Subcutaneous adipose tissue (tissue), 4 donors: ENCODE data around the gene CALB2. TPM values are rescaled to one million over a fixed set of nuclear protein-coding genes. Genes with fewer than 3 reads are reported as not detected.

Experiments
- CTCF ChIP-seq: fragments of 450-650 bp; IDR thresholded peaks from one replicate; pipeline ENCODE4 v1.5.1; 2016; ENCODE audit warnings: low read depth, mild to moderate bottlenecking, control low read depth, antibody characterized with exemption, moderate library complexity
- total RNA-seq, 4 donors: library from RNA; depleted of rRNA; stranded (reverse); fragments of >200 nt; gene quantifications; one replicate each; pipeline ENCODE4 v1.1.0, GENCODE V29; 2016

CALB2 gene
- total RNA-seq, 4 donors from 2014 or later = 58.5 to 297 (median 87.3) TPM

- no peak for TF ChIP-seq CTCF
Observed at GRCh38 chr16:71423016-71423415, 64.5 kb downstream of the CALB2 start.

GRCh38 chr16:71423865-71424264, 65.3 kb downstream of the CALB2 start:
- TF ChIP-seq CTCF = no peak

GRCh38 chr16:71424626-71425025, 66.1 kb downstream of the CALB2 start:
- no peak for TF ChIP-seq CTCF

- TF ChIP-seq CTCF = no peak
Observed at GRCh38 chr16:71425746-71426068, 67.2 kb downstream of the CALB2 start.

- TF ChIP-seq CTCF = no peak
Observed at GRCh38 chr16:71426069-71426879, 67.8 kb downstream of the CALB2 start.

- no peak for TF ChIP-seq CTCF
Observed at GRCh38 chr16:71426880-71427615, 68.5 kb downstream of the CALB2 start.

GRCh38 chr16:71428385-71428784, 69.9 kb downstream of the CALB2 start:
- no peak for TF ChIP-seq CTCF
